IPS-NIHi7 (cell line): ENCODE results near the gene ROM1.
"Not testable (repeated sequence)": the region's sequence is repeated elsewhere in the genome, so short reads cannot be mapped to it uniquely, and the experiment has no call there.

Experiments used
- DNase-seq: peaks from one replicate; pipeline ENCODE4 v3.0.0; 2012; ENCODE audit warnings: mixed read lengths; ENCODE audit errors: extremely low spot score

ROM1 gene

GRCh38 chr11:62612366-62613290 is at the start of gene ROM1, which contains the start of gene EML3:
ROM1 (plus strand) TSS chr11:62613257; CDS start chr11:62613282, 25 bp downstream.
EML3 (minus strand) TSS chr11:62612775; CDS start chr11:62612457, 318 bp downstream.
- DNase-seq: peak; percentile 97

DNA sequence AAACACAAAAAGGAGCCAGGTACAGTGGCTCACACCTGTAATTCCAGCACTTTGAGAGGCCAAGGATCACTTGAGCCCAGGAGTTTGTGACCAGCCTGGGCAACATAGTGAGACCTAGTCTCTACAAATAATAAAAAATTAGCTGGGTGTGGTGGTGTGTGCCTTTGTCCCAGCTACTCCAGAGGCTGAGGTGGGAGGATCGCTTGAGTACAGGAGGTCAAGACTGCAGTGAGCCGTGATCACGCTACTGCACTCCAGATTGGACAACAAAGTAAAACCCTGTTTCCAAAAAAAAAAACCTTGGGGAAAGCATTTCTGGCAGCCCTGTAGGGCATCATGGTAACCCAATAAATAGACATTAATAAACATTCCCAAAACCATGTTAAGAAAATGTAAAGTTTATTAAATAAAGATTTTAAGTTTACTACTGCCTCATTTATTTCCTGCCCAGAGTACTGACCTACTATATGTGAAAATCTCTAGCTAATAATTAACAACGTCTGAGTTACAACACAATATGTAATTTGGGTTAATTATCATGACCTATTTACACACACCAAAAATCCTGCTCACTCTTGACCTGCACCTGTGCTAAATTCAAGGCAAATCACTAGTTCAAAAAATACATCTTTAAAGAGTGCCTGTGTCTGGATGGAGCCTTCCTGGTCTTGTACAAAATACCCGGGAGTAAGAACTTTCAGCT is 47.8 kb upstream of the ROM1 start:
- DNase-seq: no peak

GRCh38 chr11:62566247-62566646 is 46.8 kb upstream of the ROM1 start:
- no peak for DNase-seq

DNA sequence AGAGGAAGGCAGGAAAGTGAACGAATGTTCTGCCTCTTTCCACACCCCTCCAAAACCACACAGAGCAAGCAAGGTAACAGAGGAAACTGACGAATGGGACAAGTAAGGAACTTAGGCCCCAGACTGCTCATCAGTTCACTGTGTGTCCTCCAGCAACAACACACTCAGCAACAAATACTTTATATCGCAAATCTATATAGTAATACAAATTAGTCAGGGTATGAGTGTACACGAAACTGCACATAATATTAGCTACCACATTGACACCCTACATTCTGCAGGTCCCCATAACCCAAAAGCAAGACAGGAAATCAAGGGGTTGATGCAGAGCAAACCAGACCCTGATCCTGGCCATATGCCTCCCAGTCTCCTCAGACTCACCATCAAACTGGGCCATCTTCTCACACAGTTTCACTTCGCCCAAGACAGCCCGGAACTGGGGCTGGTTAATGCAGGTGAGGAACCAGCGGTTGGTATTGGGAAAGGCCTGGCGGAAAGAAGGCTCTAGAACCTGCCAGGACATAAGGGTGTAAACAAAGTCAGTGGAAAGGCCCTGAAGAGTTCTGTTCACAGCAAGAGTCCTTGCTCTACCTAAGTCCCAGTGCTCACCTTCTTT is 45.9 kb upstream of the ROM1 start:
- DNase-seq: no peak

DNA sequence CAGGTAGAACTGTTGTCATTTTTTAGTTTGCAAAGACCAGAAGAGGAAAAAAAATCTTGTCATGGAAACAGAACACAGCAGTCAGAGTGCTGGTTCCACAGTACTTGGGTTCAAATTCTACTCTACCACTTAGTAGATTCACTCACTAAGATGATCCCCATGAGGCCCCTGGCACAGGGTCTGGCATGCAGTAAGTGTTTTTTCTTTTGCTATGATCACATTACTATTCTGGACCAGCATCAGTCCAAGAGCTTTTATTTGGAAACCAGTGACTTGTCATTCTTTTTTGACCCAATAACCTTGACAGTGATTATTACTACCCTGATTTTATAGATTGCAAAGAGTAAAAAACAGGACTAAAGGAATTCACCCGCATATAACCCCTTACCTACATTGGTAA is 43.4 kb upstream of the ROM1 start:
- DNase-seq: no peak

DNA sequence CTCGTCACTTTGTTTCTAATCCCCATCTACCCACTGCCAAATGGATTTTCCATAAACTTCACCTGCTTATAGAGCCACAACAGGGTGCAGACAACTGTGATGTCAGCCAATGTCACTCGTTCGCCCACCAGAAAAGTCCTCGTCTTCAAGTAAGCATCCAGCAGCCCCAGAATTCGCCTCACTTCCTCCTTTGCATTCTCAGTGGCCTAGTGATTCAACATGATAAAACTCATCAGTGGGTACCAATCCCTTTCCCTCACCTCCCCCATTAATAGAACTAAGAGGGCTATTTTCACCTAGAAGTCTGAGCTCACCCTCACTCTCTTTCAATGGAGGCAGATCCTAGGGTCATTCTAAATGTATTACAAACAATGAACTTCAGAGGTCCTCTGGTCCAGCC is 42.2 kb upstream of the ROM1 start:
- DNase-seq: not testable (repeated sequence)

DNA sequence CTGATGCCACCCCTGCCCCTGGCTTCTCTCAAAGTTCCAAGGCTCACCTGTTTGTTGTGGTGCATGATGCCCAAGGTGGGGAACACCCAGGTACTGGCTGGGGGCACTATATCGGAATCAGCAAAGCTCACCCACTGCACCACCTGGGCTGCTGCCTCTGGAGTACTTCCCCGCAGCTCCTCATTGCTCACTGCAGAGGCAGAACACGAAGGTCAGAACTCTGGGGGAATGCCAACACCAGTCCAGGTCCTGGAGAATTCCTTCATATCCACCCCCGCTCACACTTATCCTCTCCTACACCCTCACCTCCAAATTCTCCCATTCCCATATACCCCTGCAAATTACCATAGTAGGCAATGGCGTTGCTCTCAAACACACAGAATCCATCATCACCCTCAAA is 41.6 kb upstream of the ROM1 start:
- not testable (repeated sequence) for DNase-seq

GRCh38 chr11:62572431-62572830 is 40.6 kb upstream of the ROM1 start:
- DNase-seq: no peak

GRCh38 chr11:62573006-62573591 is 40.0 kb upstream of the ROM1 start:
- no peak for DNase-seq

DNA sequence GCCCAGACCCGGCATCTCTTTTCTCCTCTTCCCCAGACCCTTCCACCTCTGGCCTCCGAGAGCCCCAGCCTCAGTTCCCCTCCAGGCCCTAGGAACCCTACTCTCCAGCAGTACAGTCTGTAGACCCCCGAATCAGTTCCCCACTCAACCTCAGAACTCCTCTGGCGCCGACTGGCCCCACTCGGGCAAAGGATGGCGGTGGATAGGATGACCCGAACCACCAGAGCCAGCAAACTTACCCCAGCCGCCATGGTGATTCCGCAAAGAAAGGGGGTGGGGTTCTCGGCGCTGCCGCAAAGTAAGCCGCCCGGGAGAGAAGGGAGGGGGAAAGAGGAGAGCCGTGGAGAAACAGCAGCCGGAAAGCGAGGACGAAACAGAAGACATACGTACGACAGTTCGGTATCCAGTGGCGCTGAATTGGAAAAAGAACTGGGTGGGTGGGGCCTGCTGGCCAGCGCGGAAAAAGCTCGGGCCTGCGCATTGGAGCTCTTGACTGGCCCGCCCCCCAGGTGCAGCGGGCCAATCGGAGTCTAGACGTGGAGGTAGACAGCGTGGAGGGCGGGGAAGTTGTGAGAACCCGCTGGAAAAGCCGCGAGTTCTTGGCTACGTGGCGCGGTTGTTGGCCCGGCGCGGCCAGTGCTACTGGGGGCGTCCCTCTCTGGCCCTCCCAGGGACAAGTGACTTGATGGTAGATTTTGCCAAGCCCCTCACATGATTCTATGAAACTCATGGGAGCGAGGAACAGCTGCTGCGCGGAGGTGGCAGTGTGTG is 39.3 kb upstream of the ROM1 start, which contains the start of gene EEF1G:
Gene EEF1G (minus strand): TSS at position 300 of the 771 bp plus-strand sequence. CDS start 49 bp downstream, at position 251.
- peak; percentile 98 for DNase-seq

- DNase-seq: peak; percentile 40
Observed at GRCh38 chr11:62574363-62575071, 38.5 kb upstream of the ROM1 start.

GRCh38 chr11:62575156-62575555 is 37.9 kb upstream of the ROM1 start:
- peak; percentile 11 for DNase-seq

DNA sequence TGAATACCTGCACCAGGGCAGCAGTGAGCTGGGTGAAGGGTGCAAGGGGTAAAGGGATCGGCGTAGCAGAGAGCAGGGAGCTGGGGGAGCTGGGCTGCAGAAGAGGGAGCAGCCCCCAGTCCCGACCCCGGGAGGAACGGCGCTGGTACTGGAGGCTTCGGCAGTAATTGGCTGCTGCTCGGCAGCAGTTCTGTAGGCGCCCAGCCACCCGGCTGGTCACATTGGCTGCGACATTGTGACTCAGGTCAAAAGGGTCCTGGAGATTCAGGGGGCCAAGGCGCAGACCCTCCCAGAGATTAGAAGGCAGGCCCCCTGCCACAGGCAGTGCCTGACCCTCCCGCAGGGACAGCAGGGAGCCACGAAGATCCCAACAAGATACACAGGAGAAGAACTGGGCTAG is 37.2 kb upstream of the ROM1 start:
- no peak for DNase-seq

DNA sequence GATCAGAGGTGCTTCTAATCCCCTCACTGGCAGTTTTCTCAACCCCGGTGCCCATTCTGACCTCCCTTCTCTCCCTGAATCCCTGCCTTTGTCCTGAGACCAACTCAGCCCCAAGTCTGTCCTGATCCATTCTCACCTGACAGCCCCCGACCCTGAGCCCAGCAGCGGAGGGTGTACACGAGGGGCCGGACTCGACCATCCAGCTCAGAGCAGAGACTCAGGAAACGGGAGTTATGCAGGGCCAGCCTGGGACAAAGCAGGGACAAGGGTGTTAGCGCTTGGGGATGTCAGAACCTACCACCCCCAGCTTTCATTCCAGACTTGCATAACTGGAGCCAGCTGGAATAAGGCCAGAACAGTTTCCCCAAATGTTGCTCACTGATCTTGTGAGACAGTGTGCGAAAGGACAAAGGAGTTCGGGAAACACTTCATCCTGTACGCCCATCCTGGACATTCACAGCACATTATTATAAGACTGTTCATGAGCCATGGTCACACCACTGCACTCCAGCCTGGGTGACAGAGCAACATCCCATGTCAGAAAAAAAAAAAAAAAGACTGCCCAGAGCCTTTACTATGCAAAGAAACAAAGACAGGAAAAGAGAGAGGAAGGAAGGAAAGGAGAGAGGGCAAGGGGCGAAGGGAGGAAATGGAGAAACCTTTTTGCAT is 35.9 kb upstream of the ROM1 start:
- no peak for DNase-seq

GRCh38 chr11:62578541-62578940 is 34.5 kb upstream of the ROM1 start:
- no peak for DNase-seq

DNA sequence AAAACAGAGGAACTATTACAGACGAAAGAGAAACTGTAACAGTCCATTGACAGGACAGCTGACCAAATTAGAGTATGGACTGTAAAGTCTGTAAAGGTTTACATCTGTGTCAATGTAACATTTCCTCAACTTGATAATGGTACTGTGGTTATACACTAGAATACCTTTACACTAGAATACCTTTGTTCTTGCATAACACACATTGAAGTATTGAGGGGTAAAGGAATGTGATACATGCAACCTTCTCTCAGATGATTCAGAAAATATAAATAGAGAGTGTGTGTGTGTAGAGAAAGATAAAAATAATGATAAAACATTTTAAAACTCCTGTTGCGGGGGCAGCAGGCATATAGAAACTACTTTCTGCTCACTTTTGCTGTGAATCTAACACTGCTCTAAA is 33.8 kb upstream of the ROM1 start:
- no peak for DNase-seq

- no peak for DNase-seq
Observed at GRCh38 chr11:62580959-62581715, 31.9 kb upstream of the ROM1 start.

DNA sequence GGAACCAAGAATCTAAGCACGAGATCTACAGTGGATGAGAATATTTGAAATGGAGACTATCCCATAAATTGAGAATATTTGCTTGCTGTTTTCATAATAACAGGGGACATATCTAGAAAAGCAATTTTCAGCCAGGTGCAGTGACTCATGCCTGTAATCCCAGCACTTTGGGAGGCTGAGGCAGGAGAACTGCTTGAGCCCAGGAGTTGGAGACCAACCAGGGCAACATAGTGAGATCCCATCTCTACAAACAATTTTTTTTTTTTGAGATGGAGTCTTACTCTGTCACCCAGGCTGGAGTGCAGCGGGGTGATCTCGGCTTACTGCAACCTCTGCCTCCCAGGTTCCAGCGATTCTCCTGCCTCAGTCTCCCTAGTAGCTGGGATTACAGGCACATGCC is 31.3 kb upstream of the ROM1 start:
- not testable (repeated sequence) for DNase-seq

DNA sequence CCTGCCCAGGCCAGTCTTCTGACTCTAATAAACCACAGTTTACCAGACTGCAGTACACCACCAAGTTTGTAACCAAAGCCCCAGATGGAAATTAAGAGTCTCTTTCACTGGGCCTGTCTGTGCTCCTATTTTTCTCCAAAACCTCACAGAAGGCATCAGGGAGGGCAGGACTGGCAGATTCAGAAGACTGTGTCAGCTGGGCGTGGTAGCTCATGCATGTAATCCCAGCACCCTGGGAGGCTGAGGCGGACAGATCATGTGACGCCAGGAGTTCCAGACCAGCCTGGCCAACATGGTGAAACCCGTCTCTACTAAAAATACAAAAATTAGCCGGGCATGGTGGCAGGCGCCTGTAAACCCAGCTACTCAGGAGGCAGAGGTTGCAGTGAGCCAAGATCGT is 27.7 kb upstream of the ROM1 start:
- DNase-seq: not testable (repeated sequence)
